H9 (cell line): ENCODE measurements around the gene PIEZO2. TPM values are rescaled to one million over a fixed set of nuclear protein-coding genes. Genes with fewer than 3 reads are reported as not detected.

Experiments
- DNase-seq: peaks from one replicate; pipeline ENCODE4 v3.0.0-alpha.2; 2017
- H2AFZ ChIP-seq: one replicate; pipeline ENCODE4 v1.6.1; 2013; ENCODE audit warnings: mild to moderate bottlenecking, low read length, control low read depth, moderate library complexity
- H2AK5ac ChIP-seq: 2 replicates; pipeline ENCODE4 v1.6.1; 2013; ENCODE audit warnings: low read length, control low read depth, mixed read lengths; ENCODE audit not compliant: insufficient read length
- H2BK120ac ChIP-seq: one replicate; pipeline ENCODE4 v1.6.1; 2013; ENCODE audit warnings: low read depth, mild to moderate bottlenecking, low read length, control low read depth, inconsistent platforms; ENCODE audit not compliant: poor library complexity, severe bottlenecking
- H2BK12ac ChIP-seq: 2 replicates; pipeline ENCODE4 v1.6.1; 2013; ENCODE audit warnings: low read length, control low read depth, mixed read lengths, low read depth; ENCODE audit not compliant: insufficient read length
- H2BK15ac ChIP-seq: 2 replicates; pipeline ENCODE4 v1.6.1; 2013; ENCODE audit warnings: low read depth, low read length, control low read depth
- H2BK20ac ChIP-seq: one replicate; pipeline ENCODE4 v1.6.1; 2013; ENCODE audit warnings: low read depth, mild to moderate bottlenecking, low read length, control low read depth, inconsistent platforms; ENCODE audit not compliant: poor library complexity, severe bottlenecking
- H2BK5ac ChIP-seq: 2 replicates; pipeline ENCODE4 v1.6.1; 2013; ENCODE audit warnings: low read length, control low read depth, mixed read lengths; ENCODE audit not compliant: insufficient read length
- H3K14ac ChIP-seq: 2 replicates; pipeline ENCODE4 v1.6.1; 2013; ENCODE audit warnings: low read length, control low read depth; ENCODE audit not compliant: insufficient read depth
- H3K18ac ChIP-seq: 2 replicates; pipeline ENCODE4 v1.6.1; 2013; ENCODE audit warnings: low read depth, mild to moderate bottlenecking, mixed read lengths, low read length, control low read depth; ENCODE audit not compliant: insufficient read length
- H3K23ac ChIP-seq: 2 replicates; pipeline ENCODE4 v1.6.1; 2013; ENCODE audit warnings: low read length, control low read depth, mixed read lengths, low read depth; ENCODE audit not compliant: insufficient read length
- H3K23me2 ChIP-seq: 2 replicates; pipeline ENCODE4 v1.6.1; 2013; ENCODE audit warnings: low read depth, mild to moderate bottlenecking, mixed read lengths, low read length, control low read depth; ENCODE audit not compliant: insufficient read length, poor library complexity, severe bottlenecking
- H3K27ac ChIP-seq: 2 replicates; pipeline ENCODE4 v1.5.1; 2013; ENCODE audit warnings: low read length, control low read depth, mixed read lengths, low read depth; ENCODE audit not compliant: insufficient read length
- H3K27me3 ChIP-seq: 2 replicates; pipeline ENCODE4 v1.6.1; 2013; ENCODE audit warnings: low read length, control low read depth, inconsistent platforms; ENCODE audit not compliant: insufficient read depth
- H3K4ac ChIP-seq: 2 replicates; pipeline ENCODE4 v1.6.1; 2013; ENCODE audit warnings: low read depth, mild to moderate bottlenecking, control low read depth, inconsistent platforms, low read length, moderate library complexity
- H3K4me1 ChIP-seq: 2 replicates; pipeline ENCODE4 v1.6.1; 2013; ENCODE audit warnings: low read length, control low read depth, inconsistent platforms; ENCODE audit not compliant: insufficient read depth
- H3K4me2 ChIP-seq: 2 replicates; pipeline ENCODE4 v1.6.1; 2013; ENCODE audit warnings: low read length, control low read depth, mixed read lengths; ENCODE audit not compliant: insufficient read length, insufficient read depth
- H3K56ac ChIP-seq: 2 replicates; pipeline ENCODE4 v1.6.1; 2013; ENCODE audit warnings: low read depth, mild to moderate bottlenecking, mixed read lengths, low read length, control low read depth; ENCODE audit not compliant: insufficient read length
- H3K79me1 ChIP-seq: 2 replicates; pipeline ENCODE4 v1.6.1; 2013; ENCODE audit warnings: low read depth, mild to moderate bottlenecking, moderate library complexity, low read length, control low read depth, inconsistent platforms; ENCODE audit not compliant: insufficient read depth, poor library complexity, severe bottlenecking
- H3K79me2 ChIP-seq: 2 replicates; pipeline ENCODE4 v1.6.1; 2013; ENCODE audit warnings: low read length, control low read depth, inconsistent platforms; ENCODE audit not compliant: insufficient read depth
- H3K9ac ChIP-seq: 2 replicates; pipeline ENCODE4 v1.6.1; 2013; ENCODE audit warnings: low read length, control low read depth, mixed read lengths; ENCODE audit not compliant: insufficient read length; ENCODE audit errors: extremely low read depth
- H3K9me3 ChIP-seq: one replicate; pipeline ENCODE4 v1.6.1; 2013; ENCODE audit warnings: low read depth, low read length, inconsistent platforms; ENCODE audit not compliant: control insufficient read depth
- H3T11ph ChIP-seq: one replicate; pipeline ENCODE4 v1.6.1; 2013; ENCODE audit warnings: mild to moderate bottlenecking, low read length, control low read depth, inconsistent platforms
- H4K20me1 ChIP-seq: one replicate; pipeline ENCODE4 v1.6.1; 2013; ENCODE audit not compliant: control insufficient read depth, insufficient read length, insufficient read depth
- H4K5ac ChIP-seq: 2 replicates; pipeline ENCODE4 v1.6.1; 2013; ENCODE audit warnings: low read depth, mild to moderate bottlenecking, mixed read lengths, low read length, control low read depth; ENCODE audit not compliant: insufficient read length
- H4K8ac ChIP-seq: replicated peaks from 2 replicates; pipeline ENCODE4 v1.6.1; 2013; ENCODE audit warnings: low read length, control low read depth, mixed read lengths, low read depth; ENCODE audit not compliant: insufficient read length
- H4K91ac ChIP-seq: 2 replicates; pipeline ENCODE4 v1.6.1; 2013; ENCODE audit warnings: low read depth, mild to moderate bottlenecking, moderate library complexity, mixed read lengths, low read length, control low read depth; ENCODE audit not compliant: insufficient read length
- H3K27ac Mint-ChIP-seq, 3 experiments: 2 replicates in 2 of 3; 3 replicates in 1 of 3; pipeline ENCODE4 v1.8.0; 2020 to 2021; ENCODE audit warnings: mixed read lengths in 3 of 3, mild to moderate bottlenecking in 1 of 3, moderate library complexity in 1 of 3
- H3K27me3 Mint-ChIP-seq: 2 replicates; pipeline ENCODE4 v1.8.0; 2021; ENCODE audit warnings: low read depth, mild to moderate bottlenecking, moderate library complexity, mixed read lengths
- H3K36me3 Mint-ChIP-seq, 3 experiments: 2 replicates in 2 of 3; 3 replicates in 1 of 3; pipeline ENCODE4 v1.8.0; 2020 to 2021; ENCODE audit warnings: low read depth in 3 of 3, mixed read lengths in 3 of 3; ENCODE audit not compliant: insufficient read depth in 1 of 3
- H3K4me1 Mint-ChIP-seq, 2 experiments: 2 replicates each; pipeline ENCODE4 v1.8.0; 2020; ENCODE audit warnings: mixed read lengths in 2 of 2
- H3K4me3 Mint-ChIP-seq, 2 experiments: 2 replicates in 1 of 2; 3 replicates in 1 of 2; pipeline ENCODE4 v1.8.0; 2020 to 2021; ENCODE audit warnings: mild to moderate bottlenecking in 2 of 2, mixed read lengths in 2 of 2, moderate library complexity in 1 of 2
- H3K9me3 Mint-ChIP-seq, 2 experiments: 2 replicates in 1 of 2; 3 replicates in 1 of 2; pipeline ENCODE4 v1.8.0; 2020; ENCODE audit warnings: mild to moderate bottlenecking in 2 of 2, mixed read lengths in 2 of 2, moderate library complexity in 1 of 2
- CTCF ChIP-seq: fragments of 200-600 bp; sonication (generic); conservative IDR thresholded peaks from 3 replicates; pipeline ENCODE4 v1.8.0; 2021; ENCODE audit warnings: antibody characterized with exemption, mild to moderate bottlenecking
- whole genome bisulfite sequencing: extraction: QIAGEN DNeasy Blood & Tissue Kit; methylation state at CpG from one replicate; pipeline ENCODE4 v1.1.7; 2013; ENCODE audit warnings: missing lambda C conversion rate, low lambda C conversion rate, mixed read lengths; ENCODE audit not compliant: insufficient read length; ENCODE audit errors: extremely low coverage; 5-methylcytosine and 5-hydroxymethylcytosine counted together
- total RNA-seq: library from RNA; stranded (reverse); gene quantifications from 2 replicates; pipeline ENCODE4 v1.2.1, GENCODE V29; 2021

Gene PIEZO2
- total RNA-seq, 1 experiment from 2014 or later = 3.9 TPM

- H4K5ac ChIP-seq = no peak overlapping the region
- no peak overlapping the region for H3K23ac ChIP-seq
- H3K79me1 ChIP-seq = no peaks in the 10 kb centered on the region
- H2BK20ac ChIP-seq = no peak overlapping the region
- H3K9me3 Mint-ChIP-seq = no peaks in the 10 kb centered on the region
- H4K20me1 ChIP-seq = no peaks in the 10 kb centered on the region
- H3K27me3 Mint-ChIP-seq = no peaks in the 10 kb centered on the region
- no peak overlapping the region for H3K14ac ChIP-seq
- no peak overlapping the region for H2BK120ac ChIP-seq
- no peak overlapping the region for H2BK5ac ChIP-seq
- no peak overlapping the region for H3K9ac ChIP-seq
- peaks cover 0 to 2% (median 0%) of the 10 kb centered on the region in 3 experiments; a peak in 4 of 7 replicates for H3K36me3 Mint-ChIP-seq
- DNase-seq = no peak
- H4K8ac ChIP-seq = no peak overlapping the region
- no peak overlapping the region for H3K4me3 Mint-ChIP-seq
- peak overlapping the region in 2 of 3 experiments; percentile 38 to 74; a peak in 1 of 7 replicates for H3K27ac Mint-ChIP-seq
- no peak overlapping the region for H3K27ac ChIP-seq
- no peak overlapping the region for H3K4me2 ChIP-seq
- H2AK5ac ChIP-seq = no peak overlapping the region
- no peak overlapping the region for H3K4ac ChIP-seq
- peaks cover 27 to 29% of the 10 kb centered on the region in 2 experiments for H3K4me1 Mint-ChIP-seq
- peaks cover 6% of the 10 kb centered on the region; the same call in 1 of the 2 replicates for H3K4me1 ChIP-seq
- H2BK12ac ChIP-seq = no peak overlapping the region
- H4K91ac ChIP-seq = no peak overlapping the region
- no CpG with 5 or more reads among the region's 8 CpGs for WGBS
- no peak overlapping the region for H2BK15ac ChIP-seq
- no peaks in the 10 kb centered on the region for H3K79me2 ChIP-seq
- H3K18ac ChIP-seq = no peak overlapping the region
- TF ChIP-seq CTCF = no peak
- no peak overlapping the region for H3T11ph ChIP-seq
- no peaks in the 10 kb centered on the region for H3K27me3 ChIP-seq
- peaks cover 3% of the 10 kb centered on the region for H3K23me2 ChIP-seq
- H2AFZ ChIP-seq = no peak overlapping the region
- no peak overlapping the region for H3K56ac ChIP-seq
- H3K9me3 ChIP-seq = no peaks in the 10 kb centered on the region
Measured at GRCh38 chr18:11021477-11021876, 127.9 kb downstream of the PIEZO2 start.
